AG10803 (cell line): Measurements from ENCODE around the gene UNC5CL.
"Not testable (repeated sequence)": the region's sequence is repeated elsewhere in the genome, so short reads cannot be mapped to it uniquely, and the experiment has no call there.

Experiments
- DNase-seq: peaks from one replicate; pipeline ENCODE4 v3.0.0; 2010; ENCODE audit warnings: low read depth
- H3K4me3 ChIP-seq: 2 replicates; pipeline ENCODE4 v1.5.1; 2011; ENCODE audit warnings: mild to moderate bottlenecking, low read length, control low read depth
- TF ChIP-seq, protein P1 (sequence below): conservative IDR thresholded peaks from 2 replicates; pipeline ENCODE4 v1.5.1; 2011; ENCODE audit warnings: mild to moderate bottlenecking, low read length, control low read depth, inconsistent platforms

Gene UNC5CL

DNA sequence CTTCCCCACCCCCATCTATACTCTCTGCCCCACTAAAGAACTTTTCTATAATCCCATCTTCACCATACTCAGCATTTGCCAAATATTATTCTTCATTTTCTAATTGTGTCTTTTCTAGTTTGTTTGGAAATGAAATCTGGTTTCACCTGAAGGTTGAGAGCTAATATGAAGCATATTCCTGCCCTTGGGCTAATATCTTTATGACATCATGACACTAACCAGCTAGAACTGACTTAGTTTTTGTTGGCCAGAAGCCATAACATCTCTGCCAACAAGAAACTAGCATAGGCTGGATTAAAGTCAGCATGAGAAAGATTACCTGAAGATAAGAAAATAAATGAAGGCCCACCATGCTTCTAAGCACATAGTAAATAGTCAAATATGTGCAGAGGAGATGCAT, 16.7 kb downstream of the UNC5CL start:
- TF ChIP-seq, protein P1, sequence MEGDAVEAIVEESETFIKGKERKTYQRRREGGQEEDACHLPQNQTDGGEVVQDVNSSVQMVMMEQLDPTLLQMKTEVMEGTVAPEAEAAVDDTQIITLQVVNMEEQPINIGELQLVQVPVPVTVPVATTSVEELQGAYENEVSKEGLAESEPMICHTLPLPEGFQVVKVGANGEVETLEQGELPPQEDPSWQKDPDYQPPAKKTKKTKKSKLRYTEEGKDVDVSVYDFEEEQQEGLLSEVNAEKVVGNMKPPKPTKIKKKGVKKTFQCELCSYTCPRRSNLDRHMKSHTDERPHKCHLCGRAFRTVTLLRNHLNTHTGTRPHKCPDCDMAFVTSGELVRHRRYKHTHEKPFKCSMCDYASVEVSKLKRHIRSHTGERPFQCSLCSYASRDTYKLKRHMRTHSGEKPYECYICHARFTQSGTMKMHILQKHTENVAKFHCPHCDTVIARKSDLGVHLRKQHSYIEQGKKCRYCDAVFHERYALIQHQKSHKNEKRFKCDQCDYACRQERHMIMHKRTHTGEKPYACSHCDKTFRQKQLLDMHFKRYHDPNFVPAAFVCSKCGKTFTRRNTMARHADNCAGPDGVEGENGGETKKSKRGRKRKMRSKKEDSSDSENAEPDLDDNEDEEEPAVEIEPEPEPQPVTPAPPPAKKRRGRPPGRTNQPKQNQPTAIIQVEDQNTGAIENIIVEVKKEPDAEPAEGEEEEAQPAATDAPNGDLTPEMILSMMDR = no peak
- DNase-seq = no peak
- no peak overlapping the region for H3K4me3 ChIP-seq

DNA sequence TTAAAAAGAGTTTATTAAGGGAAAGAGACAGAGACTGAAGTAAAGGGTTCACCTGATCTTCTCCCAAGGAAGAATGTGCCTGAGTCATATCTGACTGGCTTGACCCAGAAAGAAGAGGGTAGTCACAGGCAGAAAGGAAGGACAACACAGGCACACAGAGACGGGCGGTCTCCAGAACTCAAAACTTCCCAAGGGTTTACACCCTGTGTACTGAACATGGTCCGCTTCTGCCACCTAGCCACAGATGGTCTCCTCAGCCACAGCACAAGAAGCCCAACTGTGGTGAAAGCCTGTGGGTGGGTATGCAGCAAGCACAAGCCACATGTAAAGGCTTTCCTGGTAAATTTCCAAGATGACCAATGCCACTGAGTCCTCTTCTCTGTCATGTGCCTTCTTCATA, 17.2 kb downstream of the UNC5CL start:
- DNase-seq = peak; percentile 82
- H3K4me3 ChIP-seq = no peak overlapping the region
- TF ChIP-seq, protein P1 = peak; percentile 65

DNA sequence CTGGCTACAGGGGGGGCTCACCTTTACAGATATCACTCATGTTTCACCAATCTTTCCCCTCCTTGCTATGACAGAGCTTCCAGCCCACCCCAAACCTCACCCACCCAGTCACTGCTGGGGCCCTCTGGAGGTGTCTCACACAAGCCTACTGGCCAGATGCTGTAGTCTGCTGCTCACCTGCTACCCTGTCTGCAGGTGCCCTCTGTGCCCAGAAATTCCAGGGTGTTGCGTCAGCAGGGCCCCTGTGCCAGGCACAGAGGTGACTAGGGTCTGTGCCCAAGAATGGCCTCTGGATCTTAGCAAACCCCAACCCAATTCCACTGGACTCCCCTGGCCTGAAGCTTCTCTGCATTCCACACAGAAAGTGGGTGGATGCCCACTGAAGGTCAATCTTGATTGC, 21.4 kb downstream of the UNC5CL start:
- TF ChIP-seq, protein P1 = no peak
- DNase-seq = no peak
- no peak overlapping the region for H3K4me3 ChIP-seq

DNA sequence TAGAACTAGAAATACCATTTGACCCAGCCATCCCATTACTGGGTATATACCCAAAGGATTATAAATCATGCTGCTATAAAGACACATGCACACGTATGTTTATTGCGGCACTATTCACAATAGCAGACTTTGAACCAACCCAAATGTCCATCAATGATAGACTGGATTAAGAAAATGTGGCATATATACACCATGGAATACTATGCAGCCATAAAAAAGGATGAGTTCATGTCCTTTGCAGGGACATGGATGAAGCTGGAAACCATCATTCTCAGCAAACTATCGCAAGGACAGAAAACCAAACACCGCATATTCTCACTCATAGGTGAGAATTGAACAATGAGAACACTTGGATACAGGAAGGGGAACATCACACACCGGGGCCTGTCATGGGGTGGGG, 23.2 kb downstream of the UNC5CL start:
- not testable (repeated sequence) for H3K4me3 ChIP-seq, DNase-seq

DNA sequence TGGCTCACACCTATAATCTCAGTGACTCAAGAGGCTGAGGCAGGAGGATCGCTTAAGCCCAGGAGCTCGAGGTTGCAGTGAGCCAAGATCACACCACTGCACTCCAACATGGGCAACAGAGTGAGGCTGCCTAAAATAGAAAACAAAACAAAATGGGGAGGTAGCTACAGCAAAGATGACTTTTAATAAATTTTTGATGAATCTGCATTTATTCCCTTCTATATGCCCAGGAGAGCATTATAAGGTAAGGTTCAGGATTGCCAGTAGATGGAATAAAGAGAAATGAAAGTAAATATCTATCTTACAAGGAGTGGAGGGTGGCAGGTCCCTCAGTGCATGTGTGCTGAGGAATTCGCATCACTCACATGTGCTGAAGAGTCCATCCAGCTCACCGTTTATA, 24.2 kb downstream of the UNC5CL start:
- TF ChIP-seq, protein P1 = no peak
- DNase-seq = no peak
- H3K4me3 ChIP-seq = no peak overlapping the region

DNA sequence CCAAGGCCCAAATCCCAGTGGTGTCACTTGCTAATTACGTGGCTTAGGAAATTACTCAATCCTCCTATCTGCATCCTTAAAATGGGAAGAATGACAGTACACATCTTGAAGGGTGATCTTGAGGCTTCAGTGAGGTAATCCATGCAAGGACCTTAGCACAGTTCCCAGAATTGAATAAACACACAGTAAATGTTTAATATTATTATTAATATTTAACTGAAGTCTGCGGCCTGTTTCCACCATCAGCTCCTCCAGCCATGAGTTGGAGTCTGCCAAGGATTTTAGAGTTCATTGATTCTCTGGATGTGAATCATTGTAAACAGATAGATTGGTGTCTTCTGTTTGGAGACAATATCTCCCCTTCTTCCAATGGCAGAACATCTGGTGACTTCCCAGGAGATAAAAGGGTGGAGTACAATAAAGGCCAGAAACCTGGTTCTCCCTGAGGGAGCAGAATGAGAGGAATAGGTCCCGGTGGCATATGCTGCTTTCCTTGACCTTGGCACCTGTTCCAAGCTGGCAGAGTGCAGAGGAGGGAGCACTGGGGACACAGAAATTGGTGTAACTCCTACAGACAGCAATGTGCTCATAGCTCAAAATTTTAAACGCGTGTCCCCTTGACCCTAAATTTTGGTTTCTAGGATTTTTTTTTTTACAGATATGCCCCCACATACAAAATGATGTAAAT, 25.4 kb downstream of the UNC5CL start:
- TF ChIP-seq, protein P1 = no peak
- no peak for DNase-seq
- no peak overlapping the region for H3K4me3 ChIP-seq

DNA sequence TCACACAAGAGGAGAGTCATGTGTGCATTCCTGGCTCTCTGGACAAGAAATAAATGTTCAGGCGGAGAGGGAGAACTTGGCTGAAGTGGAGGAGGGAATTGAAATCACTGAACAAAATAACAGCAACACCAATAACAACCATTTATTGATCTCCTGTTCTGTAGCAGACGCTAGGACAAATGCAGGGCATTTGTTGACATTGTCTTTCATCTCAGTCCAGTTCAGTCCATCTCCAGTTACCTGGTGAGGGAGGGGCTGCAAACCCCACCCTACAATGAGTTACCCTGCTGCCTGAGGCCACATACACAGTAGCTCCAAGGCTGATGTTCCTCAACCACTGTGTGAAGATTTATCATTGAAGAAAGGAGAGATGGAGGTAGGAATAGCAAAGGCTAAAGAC, 27.3 kb downstream of the UNC5CL start:
- TF ChIP-seq, protein P1 = no peak
- H3K4me3 ChIP-seq = no peak overlapping the region
- no peak for DNase-seq
